ENCODE measurements around the gene FCGR3B.
"Not testable (repeated sequence)": the region's sequence is repeated elsewhere in the genome, so short reads cannot be mapped to it uniquely, and the experiment has no call there.

FCGR3B gene

GRCh38 chr1:161674908-161675307 lies 43.9 kb upstream of the FCGR3B start:
- not testable (repeated sequence) for H3K4ac ChIP-seq (ENCODE audit: low read depth, low read length); H3K4me1 ChIP-seq (ENCODE audit: control insufficient read depth in 1 of 2, insufficient read depth in 2 of 2, low read length in 2 of 2); H4K8ac ChIP-seq (ENCODE audit: low read depth, low read length); H3K27me3 ChIP-seq (ENCODE audit: insufficient read depth, low read length); H2BK12ac ChIP-seq (ENCODE audit: low read length); H3K79me1 ChIP-seq (ENCODE audit: low read length); H4K91ac ChIP-seq (ENCODE audit: low read depth, low read length); H3K18ac ChIP-seq (ENCODE audit: low read length); H3K4me2 ChIP-seq (ENCODE audit: low read length); H2AK5ac ChIP-seq (ENCODE audit: low read length); H3K79me2 ChIP-seq (ENCODE audit: control insufficient read depth, insufficient read depth, low read length, poor library complexity); H3K27ac ChIP-seq (ENCODE audit: low read depth, low read length); DNase-seq; H2BK5ac ChIP-seq (ENCODE audit: low read depth, low read length, poor library complexity); H3K36me3 ChIP-seq (ENCODE audit: control insufficient read depth in 1 of 2, insufficient read depth in 2 of 2, low read length in 2 of 2); H3K9me3 ChIP-seq (ENCODE audit: insufficient read depth, low read depth, low read length); H2BK120ac ChIP-seq (ENCODE audit: insufficient read depth, low read length, poor library complexity); H4K12ac ChIP-seq (ENCODE audit: low read depth, low read length); H3K23ac ChIP-seq (ENCODE audit: low read length); H3K9ac ChIP-seq (ENCODE audit: low read length); H2AFZ ChIP-seq (ENCODE audit: insufficient read depth, low read length, poor library complexity); H3K14ac ChIP-seq (ENCODE audit: low read length); H3K4me3 ChIP-seq (ENCODE audit: low read depth, low read length)
- no CpG with 5 or more reads among the region's 3 CpGs for WGBS (ENCODE audit: extremely low coverage, insufficient coverage, insufficient read length)

GRCh38 chr1:161674447-161674846 lies 43.5 kb upstream of the FCGR3B start:
- H3K79me1 ChIP-seq (ENCODE audit: low read length); H4K8ac ChIP-seq (ENCODE audit: low read depth, low read length); H3K27ac ChIP-seq (ENCODE audit: low read depth, low read length); H2AK5ac ChIP-seq (ENCODE audit: low read length); H3K79me2 ChIP-seq (ENCODE audit: control insufficient read depth, insufficient read depth, low read length, poor library complexity); H3K27me3 ChIP-seq (ENCODE audit: insufficient read depth, low read length); H4K12ac ChIP-seq (ENCODE audit: low read depth, low read length); H2AFZ ChIP-seq (ENCODE audit: insufficient read depth, low read length, poor library complexity); DNase-seq; H2BK120ac ChIP-seq (ENCODE audit: insufficient read depth, low read length, poor library complexity); H3K9ac ChIP-seq (ENCODE audit: low read length); H3K9me3 ChIP-seq (ENCODE audit: insufficient read depth, low read depth, low read length); H2BK5ac ChIP-seq (ENCODE audit: low read depth, low read length, poor library complexity); H4K91ac ChIP-seq (ENCODE audit: low read depth, low read length); H3K4me3 ChIP-seq (ENCODE audit: low read depth, low read length); H3K36me3 ChIP-seq (ENCODE audit: control insufficient read depth in 1 of 2, insufficient read depth in 2 of 2, low read length in 2 of 2); H3K18ac ChIP-seq (ENCODE audit: low read length); H2BK12ac ChIP-seq (ENCODE audit: low read length); H3K4me1 ChIP-seq (ENCODE audit: control insufficient read depth in 1 of 2, insufficient read depth in 2 of 2, low read length in 2 of 2); H3K4ac ChIP-seq (ENCODE audit: low read depth, low read length); H3K23ac ChIP-seq (ENCODE audit: low read length); H3K14ac ChIP-seq (ENCODE audit: low read length); H3K4me2 ChIP-seq (ENCODE audit: low read length): not testable (repeated sequence)
- no CpG with 5 or more reads among the region's 3 CpGs for WGBS (ENCODE audit: extremely low coverage, insufficient coverage, insufficient read length)

GRCh38 chr1:161673437-161673836 lies 42.5 kb upstream of the FCGR3B start:
- H2BK5ac ChIP-seq (ENCODE audit: low read depth, low read length, poor library complexity); H3K79me2 ChIP-seq (ENCODE audit: control insufficient read depth, insufficient read depth, low read length, poor library complexity); H3K4me2 ChIP-seq (ENCODE audit: low read length); H4K12ac ChIP-seq (ENCODE audit: low read depth, low read length); H3K4me3 ChIP-seq (ENCODE audit: low read depth, low read length); H4K8ac ChIP-seq (ENCODE audit: low read depth, low read length); H3K9me3 ChIP-seq (ENCODE audit: insufficient read depth, low read depth, low read length); H3K27me3 ChIP-seq (ENCODE audit: insufficient read depth, low read length); H3K27ac ChIP-seq (ENCODE audit: low read depth, low read length); H3K23ac ChIP-seq (ENCODE audit: low read length); H3K14ac ChIP-seq (ENCODE audit: low read length); H3K4ac ChIP-seq (ENCODE audit: low read depth, low read length); H3K79me1 ChIP-seq (ENCODE audit: low read length); H3K36me3 ChIP-seq (ENCODE audit: control insufficient read depth in 1 of 2, insufficient read depth in 2 of 2, low read length in 2 of 2); H2AK5ac ChIP-seq (ENCODE audit: low read length); H2AFZ ChIP-seq (ENCODE audit: insufficient read depth, low read length, poor library complexity); DNase-seq; H4K91ac ChIP-seq (ENCODE audit: low read depth, low read length); H2BK12ac ChIP-seq (ENCODE audit: low read length); H3K4me1 ChIP-seq (ENCODE audit: control insufficient read depth in 1 of 2, insufficient read depth in 2 of 2, low read length in 2 of 2); H3K9ac ChIP-seq (ENCODE audit: low read length); H2BK120ac ChIP-seq (ENCODE audit: insufficient read depth, low read length, poor library complexity); H3K18ac ChIP-seq (ENCODE audit: low read length): not testable (repeated sequence)
- whole genome bisulfite sequencing (ENCODE audit: extremely low coverage, insufficient coverage, insufficient read length): no CpG with 5 or more reads among the region's 7 CpGs

- H4K91ac ChIP-seq (ENCODE audit: low read depth, low read length); H2BK120ac ChIP-seq (ENCODE audit: insufficient read depth, low read length, poor library complexity); H3K14ac ChIP-seq (ENCODE audit: low read length); H2BK12ac ChIP-seq (ENCODE audit: low read length); H3K4me3 ChIP-seq (ENCODE audit: low read depth, low read length); H2AFZ ChIP-seq (ENCODE audit: insufficient read depth, low read length, poor library complexity); H3K79me2 ChIP-seq (ENCODE audit: control insufficient read depth, insufficient read depth, low read length, poor library complexity); H3K27me3 ChIP-seq (ENCODE audit: insufficient read depth, low read length); DNase-seq; H3K23ac ChIP-seq (ENCODE audit: low read length); H3K18ac ChIP-seq (ENCODE audit: low read length); H3K4me1 ChIP-seq (ENCODE audit: control insufficient read depth in 1 of 2, insufficient read depth in 2 of 2, low read length in 2 of 2); H3K9me3 ChIP-seq (ENCODE audit: insufficient read depth, low read depth, low read length); H3K27ac ChIP-seq (ENCODE audit: low read depth, low read length); H3K9ac ChIP-seq (ENCODE audit: low read length); H4K12ac ChIP-seq (ENCODE audit: low read depth, low read length); H3K79me1 ChIP-seq (ENCODE audit: low read length); H2BK5ac ChIP-seq (ENCODE audit: low read depth, low read length, poor library complexity); H2AK5ac ChIP-seq (ENCODE audit: low read length); H3K36me3 ChIP-seq (ENCODE audit: control insufficient read depth in 1 of 2, insufficient read depth in 2 of 2, low read length in 2 of 2); H3K4ac ChIP-seq (ENCODE audit: low read depth, low read length); H4K8ac ChIP-seq (ENCODE audit: low read depth, low read length); H3K4me2 ChIP-seq (ENCODE audit: low read length): not testable (repeated sequence)
- no CpG with 5 or more reads among the region's 15 CpGs for WGBS (ENCODE audit: extremely low coverage, insufficient coverage, insufficient read length)
Observed at GRCh38 chr1:161671045-161672020, 40.4 kb upstream of the FCGR3B start.

Data from trophoblast cell (in vitro differentiated cells and primary cell).